ENCODE results near the gene CACNA1C.

CACNA1C gene

GRCh38 chr12:2198542-2198941 is 145.8 kb downstream of the CACNA1C start:
- DNase-seq (ENCODE audit: low spot score), result no peak

DNA sequence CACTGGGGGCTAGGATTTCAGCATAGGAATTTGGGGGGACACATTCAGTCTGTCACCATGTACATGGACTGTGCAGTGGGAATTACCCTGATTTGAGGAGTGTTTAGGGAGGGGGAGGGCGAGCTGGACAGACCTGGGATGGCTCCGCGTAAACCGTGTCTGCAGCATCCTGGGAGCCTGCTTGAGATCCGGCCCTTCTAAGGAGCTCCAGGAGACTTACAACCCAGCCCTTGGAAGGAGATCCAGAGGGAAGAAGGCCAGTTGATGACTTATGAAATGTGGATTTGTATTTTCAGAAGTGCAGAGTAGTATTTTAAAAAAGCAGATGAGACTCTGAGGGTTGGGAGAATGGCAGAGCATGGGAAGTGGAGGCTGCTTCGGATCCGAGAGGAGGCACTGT is 153.2 kb downstream of the CACNA1C start:
- no peak for DNase-seq (ENCODE audit: low spot score)

GRCh38 chr12:2208837-2209635 is 156.2 kb downstream of the CACNA1C start:
- DNase-seq (ENCODE audit: low spot score), result no peak

DNA sequence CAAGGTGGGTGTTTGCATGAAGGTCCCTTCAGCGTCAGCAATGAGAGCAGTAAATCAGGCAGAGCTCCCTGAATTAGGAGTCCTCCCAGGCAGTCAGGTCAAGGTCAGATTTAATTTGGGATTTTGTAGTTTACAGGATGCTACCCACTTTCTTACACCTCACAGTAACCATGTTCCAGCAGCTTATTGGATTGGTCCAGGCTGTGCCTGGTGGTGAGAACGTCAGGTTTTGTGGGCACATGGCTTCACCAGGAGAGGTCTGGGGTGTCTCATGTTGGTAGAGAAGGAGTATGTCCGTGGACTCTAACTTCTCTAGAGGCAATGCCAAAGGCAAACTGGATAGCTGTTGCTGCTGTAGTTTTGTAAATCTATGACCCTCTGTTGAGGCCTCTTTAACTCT is 158.3 kb downstream of the CACNA1C start:
- no peak for DNase-seq (ENCODE audit: low spot score)

DNA sequence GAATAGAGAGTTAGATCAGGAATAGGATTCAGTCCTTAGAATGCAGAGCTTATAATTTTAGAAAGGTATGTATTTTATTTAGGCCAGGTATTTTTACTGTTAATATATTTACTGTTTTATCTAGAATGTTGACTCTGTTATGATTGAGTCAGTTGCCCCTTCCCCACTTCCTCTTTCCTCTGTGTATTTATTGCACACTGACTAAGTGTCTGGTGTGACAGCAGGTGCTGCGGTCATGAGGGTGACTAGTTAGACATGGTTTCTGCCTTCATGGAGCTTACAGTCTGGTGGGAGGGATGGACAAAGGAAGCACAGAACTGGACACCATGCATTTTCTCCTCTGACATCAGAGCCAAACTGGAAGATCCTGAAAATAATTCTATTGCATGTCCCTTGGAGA is 159.8 kb downstream of the CACNA1C start:
- DNase-seq (ENCODE audit: low spot score), result no peak

GRCh38 chr12:2212971-2213869 is 160.4 kb downstream of the CACNA1C start:
- DNase-seq (ENCODE audit: low spot score), result peak; percentile 71

DNA sequence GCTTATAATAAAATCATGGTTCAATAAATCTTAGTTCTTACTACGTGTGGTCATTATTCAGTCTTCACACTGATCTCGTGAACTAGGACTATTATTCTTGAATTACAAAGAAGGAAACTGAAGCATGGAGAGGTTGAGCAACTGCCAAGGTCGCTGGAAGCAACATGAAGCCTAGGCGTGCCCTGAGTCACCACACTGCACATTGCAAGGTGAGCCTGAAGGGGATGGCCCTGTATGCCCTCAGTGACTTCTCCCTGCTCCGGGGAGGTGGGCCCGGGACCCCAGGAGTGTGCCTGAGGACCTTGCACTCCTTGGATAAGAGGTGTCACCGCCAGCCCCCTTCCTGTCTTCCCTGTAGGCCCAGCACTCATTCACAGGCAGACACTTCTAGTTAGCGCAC is 161.6 kb downstream of the CACNA1C start:
- no peak for DNase-seq (ENCODE audit: low spot score)

DNA sequence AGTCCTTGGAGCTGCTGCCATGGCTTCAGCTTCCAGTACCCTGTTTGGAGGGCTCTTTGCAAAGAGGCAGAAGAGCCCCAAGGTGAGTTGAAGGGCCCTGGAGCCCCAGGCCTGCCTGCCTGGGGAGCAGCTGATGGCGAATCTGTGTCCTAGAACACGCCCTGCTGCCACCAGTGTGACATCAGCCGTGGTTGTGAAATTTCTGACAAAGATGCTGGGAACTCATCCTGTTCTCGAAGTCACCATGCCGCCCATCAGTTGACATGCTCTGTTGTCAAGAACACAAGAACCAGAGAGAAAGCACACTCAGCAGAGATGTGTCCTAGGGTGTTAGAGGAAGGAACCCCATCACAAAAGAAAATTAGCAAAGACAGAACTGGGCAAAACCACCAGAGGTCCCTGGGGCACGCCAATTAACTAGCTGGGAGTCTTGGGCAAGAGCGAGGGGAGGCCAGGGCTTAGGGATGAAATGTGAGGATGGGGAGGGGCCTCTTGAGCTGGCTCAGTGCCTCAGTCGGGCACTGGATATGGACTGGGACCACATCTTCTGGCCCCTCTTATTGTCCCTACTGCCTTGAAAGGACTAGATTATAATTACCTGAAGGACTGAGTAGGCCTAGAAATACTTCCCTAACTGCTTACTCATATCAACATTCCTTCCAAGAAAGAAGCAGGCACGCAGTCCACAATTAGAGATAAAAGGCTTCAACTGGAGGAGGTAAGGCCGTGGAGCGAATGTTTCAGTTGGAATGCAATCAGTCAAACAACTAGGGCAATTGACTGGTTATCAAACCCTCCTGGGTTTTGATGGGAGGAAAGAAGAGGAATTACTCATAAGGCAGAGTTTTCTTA is 163.1 kb downstream of the CACNA1C start:
- DNase-seq (ENCODE audit: low spot score), result no peak

GRCh38 chr12:2218706-2219105 is 165.9 kb downstream of the CACNA1C start:
- no peak for DNase-seq (ENCODE audit: low spot score)

DNA sequence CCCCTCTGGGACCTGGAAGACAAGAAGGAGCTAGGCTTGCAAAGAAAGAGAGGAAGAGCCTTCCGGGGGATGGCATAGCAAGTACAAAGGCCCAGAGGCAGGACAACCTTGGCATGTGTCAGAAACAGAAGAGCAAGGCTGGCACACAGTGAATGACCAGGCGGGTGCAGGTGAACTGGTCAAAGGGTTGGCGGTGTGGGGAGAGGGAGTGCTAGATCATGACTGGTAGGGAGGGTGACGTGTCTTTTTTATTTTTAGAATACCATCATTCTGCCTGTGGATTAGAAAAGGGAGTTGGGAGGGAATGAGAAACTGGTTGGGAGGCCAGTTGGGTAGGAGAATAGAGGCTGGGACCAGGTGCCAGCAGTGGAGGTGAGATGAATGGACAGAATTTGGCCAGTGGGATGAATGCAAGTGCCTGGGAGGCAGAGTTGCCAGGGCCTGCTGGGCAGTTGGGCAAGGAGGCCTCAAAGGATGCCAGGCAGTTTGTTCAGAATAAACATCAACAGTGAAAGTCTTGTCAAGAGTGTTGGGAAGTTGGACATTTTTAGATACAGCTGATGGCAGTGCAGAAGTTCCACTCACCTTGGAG is 168.3 kb downstream of the CACNA1C start:
- DNase-seq (ENCODE audit: low spot score), result no peak

DNA sequence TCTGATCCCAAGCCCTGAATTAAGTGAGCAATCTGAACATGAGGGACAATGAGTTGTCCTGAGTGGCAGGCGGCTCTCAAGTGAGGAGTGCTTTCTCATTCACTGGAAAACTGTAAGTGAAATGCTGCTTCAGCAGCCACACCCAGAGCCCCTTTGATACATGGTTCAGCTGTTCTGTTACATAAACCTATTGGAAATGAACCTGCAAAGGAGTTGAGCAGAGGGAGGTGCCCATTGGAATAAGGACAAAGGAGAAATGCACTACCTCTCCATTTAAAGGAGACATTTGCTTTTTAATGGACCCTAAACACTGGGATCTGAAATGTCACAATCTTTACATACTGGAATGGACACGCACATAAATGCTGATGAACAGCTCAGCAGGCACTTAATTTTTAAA is 169.9 kb downstream of the CACNA1C start:
- no peak for DNase-seq (ENCODE audit: low spot score)

DNA sequence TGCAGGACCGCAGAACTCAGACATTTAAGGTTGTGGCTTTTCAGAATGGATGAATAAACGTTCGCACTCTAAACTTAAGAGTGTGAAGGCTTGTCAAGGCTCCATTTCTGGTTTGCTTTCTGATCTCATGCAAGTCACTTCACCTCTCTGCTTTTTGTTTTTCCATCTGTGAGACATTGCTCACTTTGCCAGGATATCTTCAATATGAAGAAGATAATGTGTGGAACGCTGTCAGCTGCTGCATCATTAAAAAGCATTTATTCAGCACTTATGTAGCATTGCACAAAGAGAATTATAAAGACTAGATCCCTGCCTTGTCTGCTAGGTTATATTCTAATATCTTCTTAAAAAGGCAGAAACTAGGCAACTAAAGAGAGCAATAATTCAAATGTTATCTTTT is 172.2 kb downstream of the CACNA1C start:
- DNase-seq (ENCODE audit: low spot score), result no peak

DNA sequence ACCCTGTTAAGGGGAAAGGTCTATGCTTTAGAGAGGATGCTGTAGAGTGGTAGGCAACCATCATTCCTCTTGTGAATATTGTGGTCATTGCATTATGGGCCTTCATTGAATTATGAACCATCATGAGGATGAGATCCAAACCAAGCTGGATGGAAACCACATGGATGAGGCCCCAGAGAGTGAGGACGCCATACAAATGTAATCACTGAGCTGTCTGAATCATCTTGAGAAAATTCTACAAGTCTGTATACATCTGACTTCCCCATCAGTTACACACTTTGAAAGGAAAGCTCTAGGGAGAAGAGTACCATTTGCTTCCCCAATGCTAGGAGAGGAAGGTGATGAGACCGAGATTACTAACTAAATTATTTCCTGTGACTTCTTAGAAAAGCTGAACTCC is 172.9 kb downstream of the CACNA1C start:
- DNase-seq (ENCODE audit: low spot score), result no peak

- DNase-seq (ENCODE audit: low spot score), result no peak
Observed at GRCh38 chr12:2226641-2227040, 173.9 kb downstream of the CACNA1C start.

- DNase-seq (ENCODE audit: low spot score), result no peak
Observed at GRCh38 chr12:2227360-2227759, 174.6 kb downstream of the CACNA1C start.

DNA sequence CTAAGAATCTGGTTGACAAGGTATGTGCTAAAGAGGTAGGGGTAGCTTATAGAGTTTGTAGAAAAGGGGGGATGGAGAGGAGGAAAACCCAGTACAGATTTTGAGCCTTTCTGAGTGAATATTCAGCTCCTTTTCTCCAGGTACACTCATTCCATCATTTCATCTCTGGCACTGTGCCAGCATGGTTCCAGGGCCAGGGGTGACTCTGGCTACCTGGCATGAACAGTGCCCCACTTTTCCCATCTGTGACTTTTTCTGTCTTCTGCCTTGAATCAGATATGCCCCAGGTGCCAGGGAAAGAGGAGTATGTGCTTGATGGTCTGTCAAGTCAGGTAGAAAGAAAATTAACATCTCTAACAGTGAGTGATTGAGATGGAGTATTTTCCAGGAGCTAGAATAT is 175.7 kb downstream of the CACNA1C start:
- DNase-seq (ENCODE audit: low spot score), result no peak

DNA sequence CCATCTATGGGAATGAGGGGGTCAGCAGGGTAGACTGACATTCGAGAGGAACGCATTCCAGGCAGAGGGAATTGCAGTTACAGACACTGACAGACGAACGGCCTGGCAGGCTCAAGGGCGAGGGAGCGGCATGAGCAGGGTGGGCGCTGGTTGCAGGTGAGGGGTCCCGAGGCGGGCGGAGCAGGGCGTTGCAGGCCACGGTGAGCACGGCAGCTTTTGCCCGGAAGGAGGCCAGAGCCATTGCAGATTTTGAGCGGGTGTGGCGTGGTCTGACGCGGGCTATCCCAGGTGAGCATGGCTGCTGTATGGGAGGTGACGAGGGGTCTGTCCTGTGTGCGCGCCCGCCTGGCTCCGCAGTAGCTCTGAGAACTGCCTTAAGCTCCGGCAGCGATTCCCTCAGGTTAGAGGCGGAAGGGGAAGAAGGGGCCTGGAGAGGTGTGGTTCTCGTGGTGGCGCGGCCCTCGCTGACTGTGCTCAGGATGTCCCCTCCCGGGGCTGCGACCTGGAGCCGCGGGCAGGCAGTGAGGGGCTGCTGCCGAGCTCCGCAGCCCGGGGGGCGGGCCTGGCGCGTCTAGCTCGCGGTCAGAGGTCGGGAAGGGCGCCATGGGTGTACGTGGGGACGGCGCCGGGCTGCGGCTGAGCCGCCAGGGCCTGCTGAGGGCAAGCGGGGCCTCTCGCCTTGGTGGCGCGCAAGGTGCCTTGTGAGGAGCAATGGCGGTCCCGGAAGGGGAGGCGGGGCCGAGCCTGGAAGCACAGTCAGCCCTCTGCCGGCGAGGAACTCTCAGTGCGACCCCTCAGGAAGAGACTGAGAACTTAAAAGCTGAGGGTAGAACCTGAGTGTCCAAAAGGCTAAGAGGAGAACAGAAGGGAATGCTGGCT is 177.1 kb downstream of the CACNA1C start:
- no peak for DNase-seq (ENCODE audit: low spot score)

DNA sequence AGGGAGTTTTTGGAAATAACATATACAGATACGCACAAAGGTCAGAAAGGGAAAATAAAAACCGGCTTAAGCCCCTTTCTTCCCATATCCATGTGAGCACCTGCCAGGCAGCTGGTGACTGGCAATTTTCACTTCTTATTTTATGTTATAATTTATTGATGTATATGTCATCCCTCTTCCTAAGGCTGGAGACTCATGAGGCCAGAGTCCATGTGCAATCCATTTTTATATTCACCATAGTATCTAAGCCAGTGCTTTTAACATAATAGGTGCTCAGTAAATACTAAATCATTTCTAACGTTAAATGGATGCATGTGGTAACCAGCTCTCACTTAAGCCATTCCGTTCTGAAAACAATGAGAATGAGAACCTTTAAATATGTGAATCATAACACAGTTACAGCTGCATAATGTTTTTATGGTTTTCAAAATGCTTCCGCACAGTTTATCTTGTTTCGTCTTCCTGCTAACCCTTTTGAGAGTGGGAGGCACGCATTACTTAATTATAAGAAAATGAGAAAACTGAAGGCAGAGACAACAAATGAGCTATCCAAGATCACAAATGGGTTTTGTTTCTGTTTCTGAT is 178.3 kb downstream of the CACNA1C start:
- no peak for DNase-seq (ENCODE audit: low spot score)

DNA sequence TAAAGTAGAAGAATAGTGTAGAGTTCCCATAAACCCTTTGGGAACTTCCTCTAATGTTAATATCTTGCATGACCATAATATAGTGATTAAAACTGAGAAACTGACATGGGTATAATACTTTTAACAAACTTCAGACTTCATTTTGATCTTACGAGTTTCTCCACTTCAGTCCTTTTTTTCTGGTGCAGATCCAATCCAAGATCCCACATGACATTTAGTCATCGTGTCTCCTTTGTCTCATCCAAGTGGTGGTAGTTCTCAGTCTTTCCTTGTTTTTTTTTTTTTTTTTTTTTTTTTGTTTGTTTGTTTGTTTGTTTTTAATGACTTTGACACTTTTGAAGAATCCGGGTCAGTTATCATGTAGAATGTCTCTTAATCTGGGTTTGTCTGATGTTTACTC is 179.2 kb downstream of the CACNA1C start:
- DNase-seq (ENCODE audit: low spot score), result no peak

DNA sequence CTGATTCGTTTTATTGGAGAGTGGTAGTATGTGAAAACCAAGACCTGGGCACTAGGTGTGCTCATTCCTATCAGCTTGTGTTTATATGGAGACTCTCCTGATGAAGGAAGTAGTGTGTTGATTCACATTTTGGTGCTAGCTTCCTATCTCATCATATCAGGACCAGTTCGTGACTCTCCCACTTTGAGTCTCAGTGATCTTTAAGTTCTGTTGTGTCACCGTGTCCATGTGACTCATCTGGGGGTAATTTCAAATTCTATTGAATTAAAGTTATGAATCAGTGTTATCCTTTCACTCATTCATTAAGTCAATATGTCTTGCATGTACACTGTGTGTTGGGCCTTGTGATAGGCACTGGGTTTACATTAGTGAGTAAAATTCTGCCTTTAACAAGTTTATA is 180.2 kb downstream of the CACNA1C start:
- DNase-seq (ENCODE audit: low spot score), result no peak

GRCh38 chr12:2234091-2234490 is 181.3 kb downstream of the CACNA1C start:
- DNase-seq (ENCODE audit: low spot score), result no peak

Data from ecto neural progenitor cell (in vitro differentiated cells).